SW480 (cell line): Measurements from ENCODE around the gene TRPM3.

ENCODE experiments used
- DNase-seq: peaks from one replicate; pipeline ENCODE4 v3.0.0-alpha.2; 2016; ENCODE audit warnings: low spot score

TRPM3 gene

GRCh38 chr9:70578720-70579119, 542.7 kb downstream of the TRPM3 start:
- no peak for DNase-seq

GRCh38 chr9:70577671-70578070, 543.8 kb downstream of the TRPM3 start:
- DNase-seq, result no peak

GRCh38 chr9:70576116-70576515, 545.3 kb downstream of the TRPM3 start:
- DNase-seq, result no peak

GRCh38 chr9:70574151-70574837, 547.1 kb downstream of the TRPM3 start:
- DNase-seq, result no peak

- no peak for DNase-seq
These were observed 548.1 kb downstream of the TRPM3 start for GRCh38 chr9:70573308-70573707.

- no peak for DNase-seq
These were observed 550.2 kb downstream of the TRPM3 start for GRCh38 chr9:70571258-70571657.

GRCh38 chr9:70569791-70570190, 551.6 kb downstream of the TRPM3 start:
- no peak for DNase-seq

- no peak for DNase-seq
These were observed 552.2 kb downstream of the TRPM3 start for GRCh38 chr9:70569070-70569772.

GRCh38 chr9:70567511-70567910, 553.9 kb downstream of the TRPM3 start:
- no peak for DNase-seq

- DNase-seq, result no peak
These were observed 554.7 kb downstream of the TRPM3 start for GRCh38 chr9:70566751-70567150.

- no peak for DNase-seq
These were observed 555.4 kb downstream of the TRPM3 start for GRCh38 chr9:70566066-70566465.

- no peak for DNase-seq
These were observed 556.7 kb downstream of the TRPM3 start for GRCh38 chr9:70564468-70565335.

- no peak for DNase-seq
These were observed 557.8 kb downstream of the TRPM3 start for GRCh38 chr9:70563431-70564204.

- DNase-seq, result no peak
These were observed 558.4 kb downstream of the TRPM3 start for GRCh38 chr9:70563010-70563409.

GRCh38 chr9:70561786-70562395, 559.5 kb downstream of the TRPM3 start:
- no peak for DNase-seq

- no peak for DNase-seq
These were observed 560.3 kb downstream of the TRPM3 start for GRCh38 chr9:70561111-70561510.

- no peak for DNase-seq
These were observed 562.3 kb downstream of the TRPM3 start for GRCh38 chr9:70559102-70559501.

- DNase-seq, result no peak
These were observed 563.6 kb downstream of the TRPM3 start for GRCh38 chr9:70557661-70558369.

GRCh38 chr9:70556771-70557170, 564.6 kb downstream of the TRPM3 start:
- no peak for DNase-seq

- no peak for DNase-seq
These were observed 566.5 kb downstream of the TRPM3 start for GRCh38 chr9:70554881-70555280.
